AG04449 (cell line): ENCODE measurements around the gene RPS16.

Experiments
- CTCF ChIA-PET: fragments of 350-600 bp; formaldehyde crosslinking; extraction: SDS; loops from one replicate; lab custom pipeline; 2021; ENCODE audit warnings: antibody characterized with exemption; lab: Yijun Ruan, JAX
- POLR2A ChIA-PET: fragments of 400-600, 350-600 bp; formaldehyde crosslinking; extraction: SDS; loops from one replicate; lab custom pipeline; 2020; ENCODE audit warnings: antibody characterized with exemption, inconsistent platforms; lab: Yijun Ruan, JAX
- DNase-seq: peaks from one replicate; pipeline ENCODE4 v3.0.0-alpha.2; 2010; ENCODE audit warnings: low read depth, low spot score
- H3K4me3 ChIP-seq: 2 replicates; pipeline ENCODE4 v1.5.1; 2011; ENCODE audit warnings: low read depth, mild to moderate bottlenecking, control low read depth, low read length
- TF ChIP-seq, protein P1 (sequence below): IDR thresholded peaks from one replicate; pipeline ENCODE4 v1.5.1; 2011; ENCODE audit warnings: mild to moderate bottlenecking, moderate library complexity, low read length, control low read depth, inconsistent platforms; ENCODE audit not compliant: insufficient read depth; ENCODE audit errors: missing control alignments

RPS16 gene

GRCh38 chr19:39413911-39414608, 21.7 kb downstream of the RPS16 start:
- POLR2A ChIA-PET: interaction anchor here (1.1 to 4.4 kb wide), 4 partner anchors 10 to 21 kb away, joined by 3 to 31 read pairs (median 12); partner anchors contain the start of gene RPS16
- TF ChIP-seq, protein P1, sequence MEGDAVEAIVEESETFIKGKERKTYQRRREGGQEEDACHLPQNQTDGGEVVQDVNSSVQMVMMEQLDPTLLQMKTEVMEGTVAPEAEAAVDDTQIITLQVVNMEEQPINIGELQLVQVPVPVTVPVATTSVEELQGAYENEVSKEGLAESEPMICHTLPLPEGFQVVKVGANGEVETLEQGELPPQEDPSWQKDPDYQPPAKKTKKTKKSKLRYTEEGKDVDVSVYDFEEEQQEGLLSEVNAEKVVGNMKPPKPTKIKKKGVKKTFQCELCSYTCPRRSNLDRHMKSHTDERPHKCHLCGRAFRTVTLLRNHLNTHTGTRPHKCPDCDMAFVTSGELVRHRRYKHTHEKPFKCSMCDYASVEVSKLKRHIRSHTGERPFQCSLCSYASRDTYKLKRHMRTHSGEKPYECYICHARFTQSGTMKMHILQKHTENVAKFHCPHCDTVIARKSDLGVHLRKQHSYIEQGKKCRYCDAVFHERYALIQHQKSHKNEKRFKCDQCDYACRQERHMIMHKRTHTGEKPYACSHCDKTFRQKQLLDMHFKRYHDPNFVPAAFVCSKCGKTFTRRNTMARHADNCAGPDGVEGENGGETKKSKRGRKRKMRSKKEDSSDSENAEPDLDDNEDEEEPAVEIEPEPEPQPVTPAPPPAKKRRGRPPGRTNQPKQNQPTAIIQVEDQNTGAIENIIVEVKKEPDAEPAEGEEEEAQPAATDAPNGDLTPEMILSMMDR: peak; percentile 37
- CTCF ChIA-PET: interaction anchor here (0.5 to 4.4 kb wide), 9 partner anchors 11 to 126 kb away, joined by 3 to 26 read pairs (median 3); partner anchors contain the start of genes EID2, EID2B, MED29 and PAF1
- no peak for DNase-seq
- H3K4me3 ChIP-seq: peak overlapping the region; percentile 87

DNA sequence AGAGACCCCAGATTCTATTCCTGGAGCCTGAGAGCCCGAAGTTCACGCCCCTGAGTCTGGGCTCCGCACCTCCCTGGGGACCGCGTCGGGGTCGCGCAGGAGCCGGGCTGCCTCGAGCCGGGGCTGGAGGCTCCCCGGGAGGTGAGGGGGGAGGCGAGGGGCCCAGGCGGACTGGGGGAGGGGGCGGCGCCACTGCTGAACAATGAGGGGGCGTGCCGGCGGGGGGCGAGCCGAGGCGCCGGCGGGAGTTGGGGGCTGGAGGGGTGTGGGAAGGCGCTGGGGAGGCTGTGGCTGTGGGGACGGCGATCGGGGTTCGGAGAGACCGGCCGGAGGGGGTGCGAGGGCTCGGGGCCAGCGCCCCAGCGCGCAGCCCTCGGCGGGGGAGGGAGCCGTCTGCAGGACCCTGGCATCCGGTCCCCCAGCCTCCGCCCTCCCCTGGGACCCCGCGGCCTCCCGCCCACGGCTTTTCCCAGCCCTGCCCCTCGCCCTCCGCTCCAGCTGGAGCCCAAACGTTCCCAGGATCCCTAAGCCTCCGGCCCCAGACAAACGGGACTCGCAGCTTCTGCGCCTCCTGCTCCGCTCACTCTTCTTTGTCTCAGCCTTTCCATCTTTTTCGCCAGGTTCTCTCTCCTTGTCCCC, 22.4 kb downstream of the RPS16 start:
- CTCF ChIA-PET: interaction anchor here (1.7 to 4.4 kb wide), 3 partner anchors 14 to 22 kb away, joined by 8 to 26 read pairs (median 20); partner anchors contain the start of genes MED29 and PAF1
- no peak for DNase-seq
- TF ChIP-seq, protein P1: no peak
- POLR2A ChIA-PET: interaction anchor here (1.1 to 4.4 kb wide), 4 partner anchors 10 to 22 kb away, joined by 3 to 31 read pairs (median 12); partner anchors contain the start of gene RPS16
- H3K4me3 ChIP-seq: peak overlapping the region; percentile 87

DNA sequence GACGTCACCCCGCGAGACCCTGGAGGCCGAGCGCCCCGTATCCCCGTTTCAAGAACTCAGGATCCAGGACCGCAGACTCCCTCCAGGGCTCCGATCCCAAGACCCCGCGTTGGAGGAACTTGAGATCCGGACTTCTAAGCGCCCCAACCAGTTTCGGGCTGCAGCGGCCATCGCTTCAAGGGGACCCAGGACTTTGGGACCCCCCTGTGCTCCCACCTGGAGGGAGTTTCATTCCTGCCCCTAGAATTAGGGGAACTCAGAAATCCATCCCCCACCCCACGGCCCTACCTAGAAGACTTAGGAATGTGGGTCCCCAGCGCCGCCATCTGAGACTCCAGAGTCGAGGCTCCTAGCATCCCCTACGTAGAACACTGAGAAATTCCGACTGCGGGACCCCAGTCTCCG, 22.9 kb downstream of the RPS16 start:
- TF ChIP-seq, protein P1: no peak
- POLR2A ChIA-PET: interaction anchor here (1.1 to 4.4 kb wide), 6 partner anchors 9 to 23 kb away, joined by 3 to 49 read pairs (median 14); partner anchors contain the start of gene RPS16
- CTCF ChIA-PET: interaction anchor here (2.0 to 2.2 kb wide), 2 partner anchors 14 to 16 kb away, joined by 20 to 102 read pairs; no protein-coding TSS in a partner anchor
- DNase-seq: no peak
- H3K4me3 ChIP-seq: peak overlapping the region; percentile 87

DNA sequence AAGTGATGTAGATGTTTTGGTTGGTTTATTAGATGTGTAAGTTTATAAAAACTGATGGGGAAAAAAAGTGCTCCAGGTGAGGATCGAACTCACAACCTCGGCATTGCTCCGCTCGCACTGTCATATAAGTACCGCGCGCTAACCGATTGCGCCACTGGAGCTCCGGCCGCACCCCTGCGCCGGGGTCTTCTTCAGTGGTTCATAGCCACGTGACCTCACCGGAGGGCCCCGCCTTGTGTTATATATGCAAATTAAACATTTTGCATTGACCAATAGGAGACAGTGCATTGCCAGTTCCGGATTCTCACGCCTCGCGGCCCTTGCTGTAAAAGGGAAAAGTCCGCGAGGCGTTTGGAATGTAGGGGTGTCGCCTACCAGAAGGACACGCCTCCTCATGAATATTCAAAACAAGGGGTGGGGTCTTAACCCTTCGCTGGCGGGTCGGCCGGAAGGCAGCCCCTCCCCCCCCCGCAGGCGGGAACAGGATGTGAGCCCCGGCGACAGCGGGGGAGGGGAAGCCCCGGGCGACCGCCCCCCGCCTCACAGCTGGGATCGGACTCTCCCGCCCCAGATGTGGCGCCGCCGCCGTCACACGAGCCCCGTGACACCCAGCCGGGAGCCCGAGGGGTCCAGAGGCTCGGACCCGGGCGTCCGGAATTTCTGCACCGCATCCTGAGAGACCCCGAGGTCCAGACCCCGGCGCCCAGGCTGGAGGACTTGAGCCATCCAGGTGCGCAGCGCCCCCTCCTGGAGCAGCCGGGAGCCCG, 23.5 kb downstream of the RPS16 start, which contains the start of gene PLEKHG2:
Gene PLEKHG2 (plus strand): TSS at position 570 of the 767 bp plus-strand sequence. CDS start 1,418 bp downstream, outside the sequence.
- POLR2A ChIA-PET: interaction anchor here (0.8 to 2.3 kb wide), 10 partner anchors 8 to 70 kb away, joined by 4 to 49 read pairs (median 6); partner anchors contain the start of genes MED29, PAF1, RPS16 and SAMD4B
- TF ChIP-seq, protein P1: peak; percentile 84
- CTCF ChIA-PET: interaction anchor here (0.7 to 2.2 kb wide), 15 partner anchors 9 to 290 kb away, joined by 3 to 102 read pairs (median 7); partner anchors contain the start of genes MED29, PAF1 and RPS16
- peak; percentile 99 for DNase-seq
- H3K4me3 ChIP-seq: peak within 1 kb of the TSS; percentile 87

GRCh38 chr19:39411832-39412099, 24.0 kb downstream of the RPS16 start:
- peak overlapping the region; percentile 25 for H3K4me3 ChIP-seq
- no peak for DNase-seq
- TF ChIP-seq, protein P1: peak; percentile 80
- POLR2A ChIA-PET: interaction anchor here (0.8 to 2.3 kb wide), 11 partner anchors 8 to 70 kb away, joined by 4 to 49 read pairs (median 6); partner anchors contain the start of genes MED29, PAF1, RPS16 and SAMD4B
- CTCF ChIA-PET: interaction anchor here (0.6 to 2.2 kb wide), 16 partner anchors 8 to 290 kb away, joined by 3 to 102 read pairs (median 7); partner anchors contain the start of genes MED29, PAF1 and RPS16
